HEK293 (cell line): ENCODE results near the gene AMPH.

Source experiments
- CTCF ChIP-seq: fragments of 450-650 bp; formaldehyde crosslinking; IDR thresholded peaks from 2 replicates; pipeline ENCODE4 v1.5.1; 2016; ENCODE audit warnings: missing biosample characterization, missing genetic modification characterization
- YY1 ChIP-seq: fragments of 450-650 bp; formaldehyde crosslinking; IDR thresholded peaks from 2 replicates; pipeline ENCODE4 v1.5.1; 2018; ENCODE audit warnings: missing biosample characterization, missing genetic modification characterization
- ZBTB44 ChIP-seq: fragments of 450-650 bp; IDR thresholded peaks from 2 replicates; pipeline ENCODE4 v1.5.1; 2018; ENCODE audit warnings: missing biosample characterization, mild to moderate bottlenecking, missing genetic modification characterization
- ZFP3 ChIP-seq: fragments of 450-650 bp; formaldehyde crosslinking; IDR thresholded peaks from 2 replicates; pipeline ENCODE4 v1.5.1; 2016; ENCODE audit warnings: low read depth, missing biosample characterization, missing genetic modification characterization
- ZNF274 ChIP-seq, 2 experiments: fragments of 200-500 bp in 1 of 2; fragments of 450-650 bp in 1 of 2; sonication (Bioruptor generic) in 1 of 2; formaldehyde crosslinking in 1 of 2; IDR thresholded peaks; 2 replicates each; pipeline versions ENCODE4 v1.5.1 to v1.6.1; 2014 to 2016; ENCODE audit warnings: borderline replicate concordance in 1 of 2, inconsistent platforms in 1 of 2, low read length in 1 of 2, missing biosample characterization in 1 of 2, missing genetic modification characterization in 1 of 2
- ZNF37A ChIP-seq: fragments of 450-650 bp; IDR thresholded peaks from 2 replicates; pipeline ENCODE4 v1.5.1; 2018; ENCODE audit warnings: missing biosample characterization, missing genetic modification characterization
- ZNF518A ChIP-seq: fragments of 450-650 bp; formaldehyde crosslinking; conservative IDR thresholded peaks from 2 replicates; pipeline ENCODE4 v1.5.1; 2016; ENCODE audit warnings: low read depth, missing biosample characterization, missing genetic modification characterization

GRCh38 chr7:38451840-38452239 lies 179.3 kb downstream of the AMPH start:
- TF ChIP-seq ZFP3 (tag by site-specific recombination) (no peak), ZNF518A (tag by site-specific recombination) (no peak), CTCF (no peak; the same call in 1 of the 2 replicates), YY1 (no peak), ZNF37A (tag by site-specific recombination) (no peak), ZNF274 (IDR thresholded peaks at IDR 0.05; ENCODE audit: low read length) (no peak), ZNF274 (tag by site-specific recombination; IDR thresholded peaks at IDR 0.05; ENCODE audit: borderline replicate concordance) (no peak), ZBTB44 (tag by site-specific recombination) (no peak)
